HG02884 (cell line): Measurements from ENCODE around the gene PGM5.

ENCODE experiments used
- ATAC-seq: cut with Tn5 transposase; IDR thresholded peaks from one replicate; pipeline ENCODE4 v1.9.1; 2021; ENCODE audit warnings: mild to moderate bottlenecking, moderate library complexity; ENCODE audit not compliant: unreplicated experiment

The PGM5 gene

DNA sequence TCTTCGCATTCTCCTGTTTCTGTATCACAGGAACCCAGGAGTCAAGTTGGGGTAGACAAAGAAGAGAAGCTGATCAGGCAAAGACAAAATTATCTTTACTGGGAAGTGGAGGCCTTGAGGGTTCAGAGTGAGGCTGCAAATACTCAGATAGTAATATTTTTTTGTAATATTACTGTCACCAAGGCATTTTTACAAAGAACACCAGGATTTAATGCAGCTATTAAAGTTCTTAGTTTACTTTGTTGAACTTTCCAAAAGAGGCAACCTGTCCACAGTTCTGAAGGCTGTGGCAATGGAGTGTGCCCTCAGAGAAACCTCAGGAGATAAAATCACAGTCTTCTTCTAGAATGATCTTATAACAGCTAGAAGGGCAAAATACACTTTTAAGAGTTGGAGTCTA lies 74.9 kb downstream of the PGM5 start:
- no peak for ATAC-seq

DNA sequence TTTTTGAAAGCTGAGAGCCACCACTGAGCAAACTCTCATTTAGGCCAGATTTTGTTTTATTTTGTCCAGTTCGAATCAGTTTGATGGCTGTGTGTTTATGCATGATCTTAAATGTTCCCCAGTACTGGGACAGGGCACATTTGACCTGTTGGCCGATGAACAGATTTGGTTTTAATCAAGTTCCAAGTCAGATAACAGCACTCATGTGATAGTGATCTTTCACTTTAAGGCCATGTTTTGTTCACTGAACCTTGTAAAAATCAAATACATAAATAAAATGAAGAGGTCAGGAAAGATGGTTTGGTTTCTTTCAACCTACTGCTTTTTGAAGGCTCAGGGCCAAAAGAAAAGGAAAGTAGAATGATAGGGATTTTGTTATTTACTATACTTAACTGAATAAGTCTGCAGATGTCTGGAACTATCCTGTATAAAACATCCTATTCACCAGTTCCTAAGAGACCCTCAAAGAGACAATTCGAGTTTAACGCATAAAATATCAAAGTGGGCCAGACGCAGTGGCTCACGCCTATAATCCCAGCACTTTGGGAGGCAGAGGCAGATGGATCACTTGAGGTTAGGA lies 77.2 kb downstream of the PGM5 start:
- no peak for ATAC-seq

DNA sequence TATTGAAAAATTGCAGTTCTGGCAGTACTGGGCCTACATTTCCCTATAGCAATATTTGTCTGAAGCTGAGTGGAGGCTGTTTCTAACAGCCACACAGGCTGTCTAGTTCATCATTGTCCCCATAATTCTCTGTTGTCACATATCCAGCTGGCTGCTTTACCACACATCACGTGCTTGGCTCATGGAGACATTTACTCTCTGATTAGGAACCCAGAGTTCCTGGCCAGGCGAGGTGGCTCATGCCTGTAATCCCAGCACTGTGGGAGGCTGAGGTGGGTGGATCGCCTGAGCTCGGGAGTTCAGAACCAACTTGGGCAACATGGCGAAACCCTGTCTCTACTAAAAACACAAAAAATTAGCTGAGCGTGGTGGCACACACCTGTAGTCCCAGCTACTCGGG lies 81.4 kb downstream of the PGM5 start:
- ATAC-seq, result no peak

DNA sequence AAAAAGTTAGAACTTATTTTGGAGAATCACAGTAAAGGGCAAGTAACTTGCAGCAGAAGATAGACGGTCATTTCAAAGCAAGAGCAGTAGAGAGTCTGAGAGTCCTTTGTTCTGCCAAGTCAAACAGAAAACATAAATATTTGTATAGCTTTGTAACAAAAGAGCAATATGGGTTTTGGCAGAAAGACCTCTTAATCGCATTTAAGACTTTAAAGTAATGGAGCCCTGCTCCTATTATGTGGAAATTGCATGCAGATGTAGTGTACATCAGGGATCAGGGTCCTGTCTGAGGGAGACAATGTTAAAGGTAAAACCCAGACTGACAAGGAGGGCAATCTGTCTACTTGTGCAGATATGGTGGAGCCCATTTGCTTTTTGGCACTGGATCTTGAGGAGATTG lies 87.2 kb downstream of the PGM5 start:
- no peak for ATAC-seq

DNA sequence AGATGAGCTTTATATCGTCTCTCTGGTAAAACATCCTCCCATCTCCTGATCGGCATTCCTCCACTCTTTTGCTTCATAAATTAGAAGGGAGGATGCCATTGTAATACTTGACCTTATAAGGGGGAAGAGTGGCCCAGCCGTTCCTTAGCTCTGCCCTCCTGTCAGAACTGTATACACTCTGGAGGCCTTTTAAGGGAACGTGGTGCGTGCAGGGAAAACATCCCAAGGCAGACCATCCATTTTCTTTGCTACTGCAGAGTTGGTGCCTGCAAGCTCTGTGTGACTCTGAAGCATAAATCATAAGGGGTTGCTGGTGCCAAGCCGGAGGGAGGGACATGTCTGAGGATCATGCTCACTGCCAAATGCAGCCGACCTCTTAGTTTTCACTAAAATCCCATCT lies 90.4 kb downstream of the PGM5 start:
- ATAC-seq, result no peak

DNA sequence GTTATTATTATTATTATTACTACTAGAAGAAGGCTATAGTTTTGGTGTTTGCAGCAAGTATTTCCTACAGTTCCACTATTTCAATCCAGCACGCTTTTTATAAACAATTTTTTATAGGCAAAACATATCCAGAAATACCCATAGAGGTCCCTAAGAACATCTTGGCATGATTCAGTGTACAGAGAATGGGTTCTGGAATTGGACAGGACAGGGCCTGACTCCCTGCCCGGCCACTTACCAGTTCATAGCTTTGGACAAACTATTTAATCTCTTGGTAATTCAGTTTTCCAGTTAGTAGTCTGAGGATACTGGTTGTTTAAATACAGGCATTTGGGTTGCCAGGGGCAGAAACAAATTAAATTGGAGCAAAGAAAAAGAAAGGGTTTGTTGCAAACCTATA lies 91.2 kb downstream of the PGM5 start:
- ATAC-seq, result no peak

DNA sequence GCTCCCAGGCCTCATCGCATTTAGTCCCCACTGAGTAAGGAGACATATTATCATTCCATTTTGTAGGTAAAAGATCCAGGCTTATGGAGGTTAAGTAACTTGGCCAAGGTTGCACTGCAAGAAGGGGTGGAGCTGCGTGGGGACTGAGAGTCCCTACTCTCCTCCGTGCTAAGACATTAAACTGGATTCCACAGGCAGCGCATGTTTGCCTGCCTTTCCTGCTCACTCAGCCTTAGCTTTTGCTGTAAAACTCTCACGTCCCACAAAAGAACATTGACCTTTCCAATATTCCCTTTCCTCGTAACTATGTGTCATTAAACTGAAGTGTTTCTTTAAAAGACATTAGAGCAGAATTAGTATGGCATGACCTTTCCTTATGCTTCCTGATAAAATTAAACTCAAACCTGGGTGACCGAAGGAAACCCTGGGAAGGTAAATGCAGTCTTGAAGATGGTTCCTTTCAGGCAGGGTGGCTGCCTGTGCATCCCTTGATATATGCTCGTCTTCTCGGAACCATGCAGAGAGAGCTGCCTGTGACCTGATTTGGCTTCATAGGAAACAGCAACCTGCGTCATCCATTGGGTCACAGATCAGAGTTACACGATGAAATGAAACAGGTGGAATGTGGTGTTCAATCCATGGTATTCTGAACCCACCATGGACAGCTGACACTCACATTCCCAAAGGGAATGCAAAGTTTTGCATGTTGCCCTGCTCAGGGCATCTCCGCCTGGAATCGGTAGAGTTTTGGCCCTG lies 98.3 kb downstream of the PGM5 start:
- no peak for ATAC-seq

DNA sequence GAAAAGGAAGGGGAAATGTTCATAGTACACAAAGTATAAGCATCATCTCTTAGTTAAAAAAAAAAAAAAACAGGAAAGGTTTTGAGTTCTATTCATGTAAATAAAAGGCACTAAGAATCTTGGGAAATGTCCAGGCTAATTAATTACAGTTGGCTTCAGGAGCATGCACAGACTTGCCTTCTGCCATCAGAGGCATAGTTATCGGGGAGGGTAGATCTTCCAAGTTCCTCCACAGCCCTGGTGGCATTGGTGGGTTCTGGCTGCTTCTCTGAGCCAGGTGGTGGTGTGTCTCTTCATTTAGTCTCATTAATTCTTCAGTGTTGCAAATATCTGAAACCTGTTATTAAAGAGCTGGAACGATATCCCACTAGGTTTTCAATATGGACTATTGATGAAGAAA lies 99.0 kb downstream of the PGM5 start:
- ATAC-seq, result no peak

DNA sequence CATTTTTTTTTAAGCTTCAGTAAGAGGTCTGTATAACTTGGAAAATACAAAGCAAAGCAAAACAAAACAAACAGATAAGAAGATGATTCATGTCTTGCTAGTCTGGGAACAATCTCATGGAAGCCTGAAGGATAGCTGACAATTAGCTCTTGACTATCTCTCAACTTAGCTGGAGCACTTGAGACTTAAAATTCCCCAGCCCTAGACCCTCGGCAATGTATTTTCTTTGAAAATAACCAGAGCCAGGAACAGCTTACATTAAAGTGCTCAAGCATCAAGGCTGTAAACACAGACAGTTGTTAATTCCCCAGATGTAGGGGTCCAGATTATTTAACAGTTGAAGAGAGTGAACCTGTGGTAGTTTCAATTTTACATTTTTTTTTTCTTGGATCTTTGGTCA lies 101.4 kb downstream of the PGM5 start:
- ATAC-seq, result no peak

DNA sequence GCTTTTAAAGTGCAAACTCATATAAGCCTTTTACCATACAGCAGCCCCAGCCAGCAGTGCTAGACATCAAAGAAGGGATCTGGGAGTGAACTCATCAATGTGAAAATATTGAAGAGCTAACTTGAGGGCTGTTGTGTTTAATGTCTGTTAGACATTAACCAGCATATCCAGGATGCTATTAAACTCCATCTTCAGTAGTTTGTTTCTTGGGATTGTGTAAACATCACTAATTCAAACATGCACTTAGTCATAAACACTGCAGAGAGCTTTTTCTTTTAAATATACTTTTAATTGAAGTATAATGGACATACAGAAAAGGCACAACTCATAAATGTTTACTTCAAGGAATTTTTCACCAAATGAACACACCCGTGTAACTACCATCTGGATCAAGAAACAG lies 102.5 kb downstream of the PGM5 start:
- ATAC-seq, result no peak

DNA sequence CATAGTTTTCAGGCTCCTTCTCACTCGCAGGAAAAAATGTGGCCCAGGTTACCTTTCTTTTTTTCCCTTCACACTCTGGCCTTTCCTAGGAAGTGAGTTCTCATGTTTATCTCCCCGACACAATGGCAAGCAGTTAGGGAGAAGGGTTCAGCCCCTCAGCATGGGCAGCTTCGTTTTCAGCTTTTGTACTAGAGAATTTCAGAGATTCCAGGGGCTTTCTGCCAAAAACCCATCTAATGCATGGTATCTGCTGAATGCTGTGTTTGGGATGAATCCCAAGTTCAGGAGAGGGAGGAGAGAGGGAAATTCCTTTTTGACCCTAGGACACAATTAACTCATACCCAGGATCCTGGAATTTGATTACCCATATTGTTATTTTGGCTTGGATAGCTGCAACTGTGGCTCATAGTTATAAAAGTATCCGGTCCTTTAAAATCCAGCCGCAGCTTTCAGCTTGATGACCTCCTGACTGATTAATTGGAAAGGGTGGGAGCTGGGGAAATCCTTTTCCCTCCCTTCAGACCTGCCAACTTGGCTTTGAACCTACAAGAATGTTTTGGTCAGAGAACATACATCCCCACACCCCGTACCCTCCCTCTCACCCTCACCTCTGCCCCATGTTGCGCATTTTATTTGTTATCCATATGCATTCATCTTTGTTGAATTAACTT lies 105.8 kb downstream of the PGM5 start:
- ATAC-seq, result no peak

DNA sequence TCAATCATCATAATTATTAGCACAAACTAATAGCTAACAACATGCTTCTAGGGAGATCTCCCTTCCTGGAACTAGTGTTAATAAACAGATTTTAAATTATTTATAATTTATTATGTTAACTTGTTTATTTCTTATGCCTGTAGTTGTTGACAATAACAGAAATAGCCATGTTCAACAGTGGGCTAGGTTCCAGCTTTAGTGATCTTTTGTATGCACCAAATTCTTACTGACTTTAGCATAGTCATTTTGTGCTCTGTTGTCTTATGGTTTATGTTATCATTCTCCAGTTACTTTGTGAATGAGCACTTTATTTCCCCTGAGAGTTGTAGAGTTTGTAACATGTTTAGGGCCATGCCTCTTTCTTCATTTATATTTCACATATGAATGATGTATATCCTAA lies 113.7 kb downstream of the PGM5 start:
- ATAC-seq, result no peak

DNA sequence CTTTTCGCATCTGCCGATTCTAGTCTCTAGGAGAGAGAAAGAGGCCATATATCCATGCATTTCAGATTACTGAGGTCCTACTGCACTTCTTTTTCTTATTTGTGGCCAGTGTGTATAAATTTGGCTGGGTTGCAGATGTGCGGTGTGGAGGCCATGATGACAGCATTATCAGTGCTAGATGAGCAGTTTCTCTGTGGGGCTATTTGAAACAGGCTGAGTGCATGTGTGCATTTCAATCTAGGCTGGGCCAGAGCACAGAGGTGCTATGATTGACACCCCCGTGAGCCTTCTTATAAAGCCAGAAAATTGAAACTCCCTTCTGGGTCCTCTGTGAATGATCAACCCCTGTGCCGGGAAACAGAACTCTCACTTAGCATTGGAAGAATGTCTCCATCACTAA lies 114.2 kb downstream of the PGM5 start:
- ATAC-seq, result no peak

DNA sequence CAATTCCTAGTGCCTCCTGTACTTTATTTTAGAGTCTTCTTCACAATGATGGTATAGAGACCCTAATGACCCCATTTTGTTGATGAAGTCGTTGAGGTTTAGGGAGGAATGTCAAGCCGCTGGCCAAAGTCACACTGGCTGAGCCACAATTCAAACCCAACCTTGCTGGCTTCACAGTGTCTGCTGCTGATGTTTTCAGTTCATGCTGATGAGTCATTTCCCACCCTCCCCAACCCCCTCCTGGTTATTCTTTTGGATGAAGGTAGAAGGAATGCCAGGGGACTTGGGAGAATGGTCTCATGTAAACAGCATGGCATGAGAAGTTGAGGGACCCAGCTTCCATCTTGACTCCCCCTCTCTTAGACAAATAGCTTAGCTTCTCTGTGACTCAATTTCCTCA lies 115.7 kb downstream of the PGM5 start:
- ATAC-seq, result no peak

DNA sequence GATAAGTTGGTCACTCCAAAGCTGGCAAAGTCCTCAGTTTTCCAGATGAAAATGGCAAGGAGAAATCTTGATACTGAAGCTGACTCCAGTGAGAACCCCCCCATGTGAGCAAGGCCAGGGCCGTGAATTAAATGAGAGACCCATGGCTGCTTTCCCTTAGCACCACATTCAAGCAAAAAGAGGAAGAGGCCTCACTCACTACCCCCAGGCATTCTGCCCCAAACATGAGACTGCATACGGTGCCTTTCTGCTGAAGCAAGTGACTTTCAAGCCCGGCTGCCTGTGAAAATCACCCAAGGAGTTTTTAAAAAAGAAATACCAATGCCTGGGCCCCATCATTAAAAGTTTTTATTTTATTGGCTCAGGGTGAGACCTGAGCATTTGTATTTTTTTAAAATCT lies 117.4 kb downstream of the PGM5 start:
- no peak for ATAC-seq

DNA sequence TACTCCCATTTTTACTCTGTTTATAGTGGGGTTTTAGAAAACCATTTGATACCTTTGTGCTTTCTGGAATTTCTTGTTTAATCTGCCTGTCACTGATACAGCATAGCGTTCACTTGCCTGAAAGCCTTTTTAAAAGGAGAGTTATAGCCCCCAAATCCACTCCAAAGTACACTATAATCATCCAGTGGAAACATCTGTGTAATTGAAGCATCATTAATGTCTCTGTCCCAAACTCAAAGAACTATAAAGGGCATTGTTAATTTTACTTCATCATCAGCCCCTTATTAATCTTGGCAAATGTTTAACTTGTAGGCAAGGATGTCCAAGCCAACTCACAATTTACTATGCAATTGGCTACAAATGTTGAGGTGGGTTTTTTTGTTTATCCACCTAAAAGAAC lies 120.0 kb downstream of the PGM5 start:
- ATAC-seq, result no peak

DNA sequence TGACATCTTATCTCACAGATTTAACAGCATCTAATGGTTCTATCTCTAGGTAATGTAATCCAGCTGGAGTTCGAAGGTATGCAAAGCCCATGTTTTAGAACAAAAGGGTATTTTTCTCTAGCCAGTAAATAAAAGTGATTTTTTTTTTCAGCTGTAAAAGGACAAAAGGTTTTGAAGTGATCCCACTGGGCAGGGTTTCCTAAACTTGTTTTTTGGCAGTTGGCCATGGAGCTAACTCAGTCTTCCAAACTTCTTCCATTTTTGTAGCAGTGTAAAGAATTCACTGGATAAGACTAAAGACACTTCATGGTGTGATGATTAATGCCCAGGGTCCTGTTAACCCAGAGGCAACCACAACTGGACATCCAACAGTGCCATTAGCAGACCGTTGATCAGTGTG lies 120.4 kb downstream of the PGM5 start:
- no peak for ATAC-seq

DNA sequence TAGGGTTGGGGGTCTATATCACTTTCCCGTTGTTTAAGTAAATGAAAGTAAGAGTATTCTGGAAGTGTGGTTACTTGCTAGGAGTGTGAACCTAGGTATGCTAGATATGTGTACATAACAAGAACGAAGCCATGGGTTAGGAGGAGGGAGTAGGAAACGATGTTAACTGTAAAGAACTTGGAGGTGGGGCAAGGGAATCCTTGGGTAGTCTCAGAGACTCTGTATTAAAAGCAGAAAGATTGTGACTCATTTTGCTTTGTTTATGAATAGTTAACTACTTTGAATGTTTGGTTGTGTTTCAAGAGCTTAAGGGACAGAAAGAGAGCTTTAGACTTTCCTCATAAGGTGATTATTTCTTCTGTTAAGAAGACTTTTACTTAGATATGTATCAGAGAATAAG lies 124.4 kb downstream of the PGM5 start:
- no peak for ATAC-seq

DNA sequence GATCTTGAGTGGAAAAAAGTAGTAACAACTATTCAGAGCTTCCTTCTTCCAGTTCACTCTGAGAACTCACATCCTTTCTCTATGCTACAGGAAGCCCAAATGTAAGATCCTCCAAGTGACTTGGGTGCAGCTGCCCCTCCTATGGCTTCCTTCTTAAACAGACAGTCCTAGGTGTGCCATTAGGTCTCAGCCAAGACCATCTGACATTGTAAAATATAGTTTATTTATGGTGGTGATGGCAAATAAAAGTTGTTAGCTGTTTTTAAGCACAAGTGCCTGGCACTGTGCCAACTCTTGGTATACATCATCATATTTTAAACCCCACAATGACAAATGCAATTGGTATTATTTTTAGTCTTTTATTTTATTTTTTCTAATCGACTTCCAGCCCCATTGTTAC lies 126.1 kb downstream of the PGM5 start:
- ATAC-seq, result no peak

DNA sequence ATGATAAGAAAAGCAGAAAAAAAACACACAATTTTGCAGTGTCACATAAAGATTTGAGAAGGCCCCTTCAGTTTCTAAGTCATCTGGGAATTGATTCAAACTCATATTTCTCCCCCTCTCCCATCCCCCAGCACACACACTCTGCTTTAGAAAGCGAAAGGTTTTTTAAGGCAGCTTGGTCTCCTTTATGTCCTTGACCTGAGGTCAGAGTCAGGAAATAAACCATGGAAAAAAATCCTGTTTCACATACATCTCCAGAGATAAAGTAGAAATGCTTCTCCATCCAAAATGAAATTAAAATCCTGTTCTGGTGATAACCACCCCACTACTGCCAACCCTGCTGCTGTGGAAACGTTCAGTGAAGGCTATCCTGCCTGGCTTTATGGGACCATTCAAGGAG lies 131.7 kb downstream of the PGM5 start:
- ATAC-seq, result no peak

DNA sequence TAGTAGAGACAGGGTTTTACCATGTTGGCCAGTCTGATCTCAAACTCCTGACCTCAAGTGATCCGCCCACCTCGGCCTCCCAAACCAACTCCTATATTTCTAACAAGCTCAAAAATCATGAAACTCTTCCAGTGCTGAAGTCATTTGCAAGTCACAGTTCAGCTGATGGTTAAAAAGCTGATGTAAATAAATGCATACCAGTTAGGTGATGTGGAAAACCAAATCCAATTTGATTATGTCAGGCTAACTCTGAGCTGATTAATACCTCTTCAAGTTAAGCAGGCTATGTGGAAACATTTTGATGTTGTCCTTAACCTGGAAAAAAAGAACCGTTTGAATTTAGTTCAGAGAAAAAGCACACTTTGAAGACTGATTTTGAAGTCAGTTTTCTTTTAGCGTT lies 133.2 kb downstream of the PGM5 start:
- no peak for ATAC-seq

DNA sequence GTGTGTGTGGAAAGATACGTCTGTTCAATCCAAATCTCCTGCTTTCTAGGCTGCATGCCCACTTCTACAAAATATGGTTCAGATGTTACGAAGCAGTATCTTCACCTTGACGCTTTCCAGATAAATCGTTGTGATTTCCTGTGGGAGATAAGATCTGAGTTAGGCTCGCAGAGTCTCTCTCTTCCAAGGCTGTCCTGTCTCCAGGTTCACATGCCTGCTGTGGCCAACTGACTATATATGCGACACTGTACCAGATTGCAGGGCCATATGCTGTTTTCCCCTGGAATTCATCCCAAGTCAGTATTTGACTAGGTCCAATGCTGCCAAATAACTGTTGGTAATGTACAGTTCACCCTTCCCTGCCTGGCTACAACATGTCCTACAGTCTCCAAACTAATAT lies 136.4 kb downstream of the PGM5 start:
- ATAC-seq, result no peak

DNA sequence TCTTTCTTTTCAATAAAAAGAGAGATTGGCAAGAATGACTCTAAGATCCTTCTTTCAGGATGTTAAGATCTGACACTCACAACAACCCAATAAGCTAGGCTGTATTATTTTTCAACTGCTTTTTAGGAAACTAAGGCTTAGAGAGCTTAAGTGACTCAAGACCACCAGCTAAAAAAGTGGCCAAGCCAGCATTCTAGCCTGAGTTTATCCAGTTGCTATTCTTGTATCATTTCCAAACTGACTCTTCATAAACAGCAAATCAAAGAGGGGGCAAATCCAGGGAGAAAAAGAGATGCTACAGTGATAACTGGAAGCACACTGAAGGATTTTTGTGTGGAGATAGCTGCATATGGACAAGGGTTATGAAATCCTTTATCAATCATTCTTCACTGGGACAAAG lies 137.1 kb downstream of the PGM5 start:
- ATAC-seq, result no peak
